Measurements from ENCODE around the gene ACTL9. TPM values are rescaled to one million over a fixed set of nuclear protein-coding genes. Genes with fewer than 3 reads are reported as not detected.
"Not testable (repeated sequence)": the region's sequence is repeated elsewhere in the genome, so short reads cannot be mapped to it uniquely, and the experiment has no call there.

ACTL9 gene
- total and polyA plus RNA-seq, 2 of the 13 experiments (the other 11 are each of a cell fraction or from before 2014, with no cell fraction given), result not detected

GRCh38 chr19:8705742-8706141 is 7.1 kb upstream of the ACTL9 start:
- TF ChIP-seq AKNA (CRISPR knock-in tag; IDR thresholded peaks at IDR 0.05; ENCODE audit: borderline replicate concordance) (no peak), SRSF1 (optimal IDR thresholded peaks at IDR 0.05; ENCODE audit: low read depth, low read length) (no peak), ZBTB14 (CRISPR knock-in tag; IDR thresholded peaks at IDR 0.05) (no peak), ARNTL (CRISPR knock-in tag; IDR thresholded peaks at IDR 0.05) (no peak)
- no peaks in the 10 kb centered on the region for H3K4me1 ChIP-seq (ENCODE audit: insufficient read depth, low read length)
- no peak for ATAC-seq
- no peaks in the 10 kb centered on the region for H3K79me2 ChIP-seq (ENCODE audit: insufficient read depth, low read length)
- ChIA-PET CTCF (ENCODE audit: low intra/inter-chr PET ratio, low total read pairs) (no interaction called here), POLR2A (no interaction called here)
- H3K9ac ChIP-seq (ENCODE audit: insufficient read depth, low read depth, low read length), result no peak overlapping the region
- no peaks in the 10 kb centered on the region for H3K36me3 ChIP-seq (replicated peaks in 1 of 2; ENCODE audit: control insufficient read depth in 1 of 2, insufficient read depth in 2 of 2, low read length in 2 of 2)
- no peaks in the 10 kb centered on the region for H3K27me3 ChIP-seq (ENCODE audit: control insufficient read depth in 1 of 2, insufficient read depth in 2 of 2, low read length in 2 of 2)
- no TSS peak for BruUV-seq (replicated peaks)
- FAIRE-seq, result no peak
- 6% methylated on average over 5 of the region's 5 CpGs for WGBS (ENCODE audit: low lambda C conversion rate)
- H3K27ac ChIP-seq (ENCODE audit: extremely low read length, insufficient read depth, low read length), result no peak overlapping the region
- no peak overlapping the region for H3K4me2 ChIP-seq (ENCODE audit: low read depth, low read length)
- intact Hi-C loops (cut with micrococcal nuclease; ENCODE audit: unreplicated experiment), result no loop called here
- no peaks in the 10 kb centered on the region for H4K20me1 ChIP-seq (ENCODE audit: insufficient read depth, low read length)
- no peak overlapping the region for H2AFZ ChIP-seq (ENCODE audit: low read length)
- no peaks in the 10 kb centered on the region for H3K9me3 ChIP-seq (ENCODE audit: low read length)
- no peak overlapping the region for H3K4me3 ChIP-seq (replicated peaks in 1 of 3; ENCODE audit: insufficient read depth in 1 of 3, low read depth in 2 of 3, low read length in 3 of 3)
- in situ Hi-C loops (cut with HindIII; ENCODE audit: extremely low pct_ligation_motif_present, low pct_unique_long_range_greater_than_20kb), result no loop called here
- DNase-seq (ENCODE audit: low spot score), result no peak

- H3K9ac ChIP-seq (ENCODE audit: insufficient read depth, low read depth, low read length); H3K4me2 ChIP-seq (ENCODE audit: low read depth, low read length); H4K20me1 ChIP-seq (ENCODE audit: insufficient read depth, low read length); BruUV-seq (replicated peaks); FAIRE-seq; intact Hi-C loops (cut with micrococcal nuclease; ENCODE audit: unreplicated experiment); ATAC-seq; H3K27ac ChIP-seq (ENCODE audit: extremely low read length, insufficient read depth, low read length); DNase-seq (ENCODE audit: low spot score); in situ Hi-C loops (cut with HindIII; ENCODE audit: extremely low pct_ligation_motif_present, low pct_unique_long_range_greater_than_20kb); CTCF ChIA-PET (ENCODE audit: low intra/inter-chr PET ratio, low total read pairs); H3K4me1 ChIP-seq (ENCODE audit: insufficient read depth, low read length); POLR2A ChIA-PET; H3K27me3 ChIP-seq (ENCODE audit: control insufficient read depth in 1 of 2, insufficient read depth in 2 of 2, low read length in 2 of 2); H3K36me3 ChIP-seq (replicated peaks in 1 of 2; ENCODE audit: control insufficient read depth in 1 of 2, insufficient read depth in 2 of 2, low read length in 2 of 2); H3K9me3 ChIP-seq (ENCODE audit: low read length); H3K79me2 ChIP-seq (ENCODE audit: insufficient read depth, low read length); H2AFZ ChIP-seq (ENCODE audit: low read length); H3K4me3 ChIP-seq (replicated peaks in 1 of 3; ENCODE audit: insufficient read depth in 1 of 3, low read depth in 2 of 3, low read length in 3 of 3): not testable (repeated sequence)
- 48% methylated on average over 3 of the region's 3 CpGs for WGBS (ENCODE audit: low lambda C conversion rate)
Measured at GRCh38 chr19:8705304-8705703, 6.7 kb upstream of the ACTL9 start.

All from HepG2 (cell line).